Stimulated activated CD8-positive, alpha-beta memory T cell treated with anti-CD3 and anti-CD28 coated beads, Interleukin-4, amount 100 ng/mL, for 24 hours (primary cell): ENCODE results near the gene THRB.

Source experiments
- DNase-seq: peaks from one replicate; pipeline ENCODE4 v3.0.0-alpha.2; 2020; ENCODE audit warnings: low read depth

The THRB gene

DNA sequence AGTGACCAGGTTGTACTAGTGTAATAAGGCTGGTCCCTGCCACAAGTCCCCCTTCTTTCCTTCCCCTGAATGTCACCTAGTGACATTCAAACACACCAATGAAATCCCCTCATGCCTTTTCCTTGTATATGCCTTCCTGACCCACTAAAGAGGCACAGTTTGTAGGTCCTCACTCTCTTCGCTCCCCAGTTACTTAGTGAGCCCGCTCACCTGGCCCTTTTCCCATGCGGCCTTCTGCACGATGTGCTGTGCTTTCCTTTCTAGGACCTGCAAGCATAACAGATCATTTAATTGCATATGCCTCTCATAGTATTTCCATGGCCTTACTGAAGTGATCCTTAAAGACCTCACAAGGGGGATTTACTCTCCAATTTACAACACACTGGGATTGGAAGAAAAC is 146.3 kb downstream of the THRB start:
- DNase-seq, result no peak

DNA sequence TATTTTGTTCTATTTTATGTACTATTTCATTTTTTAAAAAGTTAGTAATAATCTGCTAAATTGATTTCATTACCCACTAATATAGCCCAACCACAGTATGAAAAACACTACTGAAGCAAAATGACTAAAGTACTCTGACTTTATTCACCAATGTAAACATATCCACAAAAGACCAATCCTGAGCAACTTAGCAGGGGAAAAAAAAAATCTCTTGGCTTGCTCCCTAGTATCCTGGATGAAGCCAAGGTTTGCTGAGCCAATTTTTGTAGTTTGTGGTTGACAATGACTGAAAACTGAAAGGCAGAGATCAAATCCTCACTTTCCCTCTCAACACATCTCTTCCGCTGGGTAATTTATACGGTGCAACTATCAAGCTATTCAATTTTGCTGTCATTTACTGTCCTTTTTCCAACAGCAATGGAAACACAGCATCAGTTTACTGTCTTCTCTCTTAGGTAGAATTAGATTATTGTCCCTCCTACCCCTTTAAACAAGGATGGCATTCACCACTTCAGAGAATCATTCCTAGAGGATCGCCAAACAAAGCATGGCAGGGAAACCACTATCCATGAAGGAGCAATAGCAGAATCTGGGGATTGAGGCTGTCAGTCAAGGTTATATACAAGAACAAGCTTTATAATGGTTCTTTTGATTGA is 149.7 kb downstream of the THRB start:
- no peak for DNase-seq

DNA sequence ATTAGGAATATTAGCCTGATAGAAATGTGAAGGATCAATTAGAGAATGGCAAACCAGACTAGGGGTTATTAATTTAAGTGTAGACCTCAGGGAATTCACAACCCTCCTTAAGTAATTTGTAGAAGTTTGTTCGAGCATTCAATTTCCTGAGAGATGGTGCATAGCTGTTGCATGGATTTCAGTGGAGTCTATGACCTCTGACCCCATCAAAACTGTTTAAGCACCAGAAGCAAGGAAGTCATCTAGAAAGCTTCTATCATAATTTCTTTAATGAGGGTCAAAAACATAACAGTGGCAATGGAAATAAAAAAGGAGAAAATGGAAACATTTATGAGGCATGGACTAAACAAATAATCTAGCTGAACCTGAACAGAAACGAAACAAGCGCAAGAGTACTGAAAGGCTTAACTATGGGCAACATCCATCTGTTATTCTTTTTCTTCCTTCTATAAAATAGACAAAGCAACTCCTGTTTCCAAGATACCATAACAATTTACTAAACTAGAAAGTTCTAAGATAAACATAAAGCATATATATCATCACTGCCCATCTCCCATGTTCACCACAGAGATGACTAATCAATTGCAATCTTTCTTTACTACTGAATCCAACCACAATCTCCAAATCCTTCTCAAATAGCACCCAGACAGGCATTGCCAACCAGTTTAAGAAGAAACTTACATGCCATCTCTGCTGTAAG is 151.4 kb downstream of the THRB start:
- DNase-seq, result no peak

DNA sequence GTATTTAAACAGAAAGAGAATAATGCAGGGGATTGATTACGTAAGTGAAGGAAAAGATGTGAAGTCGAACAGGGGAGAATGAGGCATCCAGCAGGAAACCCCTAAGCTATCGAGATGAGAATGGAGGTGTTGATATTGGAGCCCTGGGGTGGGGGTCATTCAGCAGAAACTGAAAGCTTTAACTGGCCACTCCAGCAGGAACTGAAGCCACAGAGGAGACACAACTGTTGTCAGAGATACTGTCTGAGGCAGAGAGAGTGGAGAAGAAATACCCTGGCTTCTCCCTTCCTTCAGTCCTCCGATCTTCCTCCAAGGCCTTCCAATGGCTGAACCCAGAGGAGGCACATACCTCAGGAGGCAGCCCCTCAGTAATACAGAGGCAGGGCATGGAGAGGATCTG is 152.4 kb downstream of the THRB start:
- no peak for DNase-seq

DNA sequence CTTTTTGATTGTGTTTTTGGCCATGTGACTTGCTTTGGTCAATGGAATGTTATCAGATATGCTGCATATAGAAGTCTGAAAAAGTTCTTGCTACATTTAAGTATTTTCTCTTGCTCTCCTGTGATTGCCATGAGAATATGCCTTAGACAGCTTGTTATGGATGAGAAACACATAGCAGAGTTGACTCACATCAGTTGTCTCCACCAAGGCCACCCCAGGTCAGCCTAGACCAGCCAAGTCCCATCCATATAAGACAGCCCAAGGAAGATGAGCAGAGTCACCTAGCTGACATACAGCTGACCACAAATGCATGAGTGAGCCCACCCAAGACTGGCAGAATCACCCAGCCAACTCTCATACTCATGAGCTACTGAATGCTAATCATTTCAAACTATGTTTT is 153.0 kb downstream of the THRB start:
- DNase-seq, result no peak

DNA sequence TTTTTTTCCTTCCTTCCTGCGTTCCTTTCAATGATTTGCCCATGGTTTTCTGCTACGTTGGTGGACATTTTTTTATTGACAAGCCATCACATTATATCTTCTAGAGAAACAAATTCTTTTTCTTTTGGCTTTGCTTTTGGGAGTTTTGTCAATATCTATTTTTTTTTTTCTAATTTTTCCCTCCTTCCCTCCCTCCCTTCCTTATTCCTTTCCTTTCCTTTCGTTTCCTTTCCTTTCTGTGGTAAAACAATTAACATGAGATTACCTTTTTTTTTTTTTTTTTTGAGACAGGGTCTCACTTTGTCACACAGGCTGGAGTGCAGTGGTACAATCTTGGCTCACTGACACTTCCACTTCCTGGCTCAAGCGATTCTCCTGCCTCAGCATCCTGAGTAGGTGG is 153.7 kb downstream of the THRB start:
- no peak for DNase-seq

DNA sequence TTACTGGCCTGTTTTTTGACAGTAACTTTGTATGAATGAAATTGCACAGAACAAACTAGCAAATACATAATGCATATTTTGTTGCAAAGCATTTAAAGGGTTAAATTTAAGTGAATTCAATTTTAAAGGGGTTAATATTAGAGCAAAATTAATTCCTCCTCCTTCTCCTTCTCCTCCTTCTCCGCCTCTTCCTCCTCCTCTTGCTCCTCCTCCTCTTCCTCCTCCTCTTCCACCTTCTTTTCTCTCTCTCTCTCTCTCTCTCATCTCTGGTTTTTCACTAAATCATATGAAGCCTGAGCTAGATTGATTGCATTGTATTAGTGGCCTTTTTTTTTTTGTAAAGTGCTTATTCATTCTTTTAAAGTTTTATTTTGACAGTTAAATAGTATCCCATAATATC is 154.5 kb downstream of the THRB start:
- DNase-seq, result no peak

DNA sequence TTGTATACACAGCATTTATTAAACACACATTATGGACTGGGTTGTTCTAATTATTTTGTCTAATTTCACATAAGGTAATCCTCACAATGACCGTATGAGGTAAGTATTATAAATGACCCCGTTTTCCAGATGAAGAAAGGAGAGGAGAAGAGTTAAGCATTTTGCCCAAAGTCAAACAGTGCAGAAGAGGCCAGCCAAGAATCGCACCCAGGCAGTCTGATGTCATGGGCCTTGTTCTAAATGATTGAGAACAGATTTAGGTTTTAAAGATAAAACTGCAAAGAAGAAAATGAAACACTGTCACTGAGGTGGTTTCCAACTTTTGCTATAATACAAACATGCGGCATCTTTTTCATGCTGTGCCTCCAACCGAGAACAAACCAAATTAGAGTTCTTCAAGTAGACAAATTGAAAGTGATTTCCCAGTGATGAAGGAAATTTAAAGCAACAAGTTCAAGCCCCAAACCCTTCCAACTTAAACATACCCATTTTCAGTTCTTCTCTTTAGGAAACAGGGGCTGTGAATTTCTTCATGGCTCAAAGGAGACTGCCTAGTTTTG is 155.3 kb downstream of the THRB start:
- no peak for DNase-seq

DNA sequence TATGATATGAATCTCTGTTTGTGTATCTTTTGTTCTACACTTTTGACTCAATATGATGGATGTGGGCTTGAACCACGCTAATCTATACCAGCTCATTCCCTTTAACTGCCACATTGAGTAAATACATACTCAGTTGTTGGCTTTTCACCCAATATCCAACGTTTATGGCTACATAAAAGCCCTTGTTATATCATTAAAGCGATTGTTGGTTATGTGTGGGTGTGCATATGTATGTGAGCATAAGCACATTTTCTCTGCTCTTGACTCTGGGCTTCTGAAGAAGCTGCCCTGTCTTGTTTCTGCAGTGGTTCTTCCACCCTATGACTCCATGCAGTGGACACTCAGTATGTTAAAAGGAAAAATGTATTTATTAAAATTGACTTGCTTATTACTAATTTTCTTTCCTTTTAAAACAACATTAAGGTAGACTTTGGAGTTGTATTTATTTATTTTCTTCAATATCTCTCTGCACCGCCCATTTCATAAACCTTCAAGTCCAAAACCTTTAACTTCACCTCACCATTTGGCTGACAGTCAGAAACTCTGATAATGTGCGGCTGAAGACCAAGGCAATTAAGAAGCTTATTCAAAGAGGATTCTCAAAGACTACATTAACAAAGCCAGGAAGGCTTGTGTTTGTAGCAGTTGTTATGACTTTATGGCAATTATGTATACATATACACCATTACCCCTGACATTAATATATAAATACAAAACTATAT is 156.1 kb downstream of the THRB start:
- DNase-seq, result no peak

DNA sequence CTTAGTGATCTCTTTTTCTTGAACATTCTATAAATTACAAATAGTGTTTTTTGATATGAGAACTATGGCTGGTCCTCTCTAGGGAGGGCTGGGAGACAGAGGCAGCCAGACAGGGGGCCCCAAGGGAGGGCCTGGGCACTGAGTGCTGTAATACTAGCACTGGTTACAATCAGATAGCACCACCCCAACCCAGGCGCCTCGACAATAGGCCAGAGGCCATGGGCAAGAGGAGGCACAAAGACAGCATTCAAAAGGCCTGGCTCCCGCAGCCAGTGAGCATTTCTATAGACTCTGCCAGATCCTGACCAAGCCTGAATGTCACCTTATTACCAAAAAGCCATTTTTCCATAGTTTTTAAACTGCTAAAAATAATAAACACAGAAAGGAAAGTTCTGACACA is 158.5 kb downstream of the THRB start:
- DNase-seq, result no peak

DNA sequence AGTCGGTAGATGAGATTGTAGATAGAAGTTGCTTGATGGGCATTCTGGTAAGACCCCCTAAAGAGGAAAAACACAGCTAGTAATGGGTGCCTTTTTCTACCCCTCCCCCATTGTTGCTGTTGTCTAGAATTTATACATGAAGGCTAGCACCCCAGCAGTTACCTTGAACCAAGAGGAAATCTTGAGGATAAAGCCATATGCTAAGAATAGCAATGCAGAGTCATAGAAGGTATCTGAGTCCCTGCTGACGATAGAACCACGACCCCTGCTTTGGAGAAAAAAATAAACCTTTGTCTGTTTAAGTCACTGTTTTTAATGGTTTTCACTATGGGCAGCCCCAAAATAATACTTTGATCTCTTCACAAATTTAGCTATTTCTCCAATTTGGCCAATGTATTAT is 162.6 kb downstream of the THRB start:
- no peak for DNase-seq

DNA sequence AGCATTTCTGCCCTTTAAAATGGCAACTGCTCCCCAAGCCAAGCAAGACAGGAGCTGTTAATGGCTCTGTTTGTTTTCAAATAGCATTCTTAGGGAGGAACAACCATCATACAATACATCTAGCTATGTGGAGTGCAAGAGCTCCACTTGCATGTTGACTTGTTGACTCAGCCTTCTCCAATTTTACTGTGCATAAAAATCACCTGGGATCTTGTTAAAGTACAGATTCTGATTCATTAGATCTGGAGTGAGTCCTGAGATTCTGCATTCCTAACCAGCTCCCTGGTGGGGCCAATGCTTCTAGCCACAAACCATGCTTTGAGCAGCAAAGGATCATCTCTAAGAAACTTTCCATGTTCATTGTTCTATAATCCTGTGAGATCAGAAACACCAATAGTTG is 171.4 kb downstream of the THRB start:
- no peak for DNase-seq

DNA sequence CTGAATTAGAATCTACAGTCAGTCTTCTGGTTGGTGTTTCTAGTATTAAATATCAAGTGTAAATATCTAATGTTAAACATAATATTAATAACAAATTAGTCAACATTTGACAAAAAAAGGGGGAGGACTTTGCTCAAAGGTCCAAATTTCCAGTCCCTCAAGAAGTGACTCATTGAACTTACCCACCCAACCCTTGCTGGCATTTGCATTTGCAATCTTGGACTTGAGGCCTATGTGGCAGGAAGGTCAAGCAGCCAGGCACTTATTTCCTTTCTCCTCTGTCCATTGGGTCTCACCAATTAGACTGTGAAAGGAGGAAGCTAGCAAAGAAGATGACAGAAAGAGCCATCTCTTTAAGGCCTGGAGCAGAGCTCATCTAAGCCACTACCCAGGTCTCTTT is 174.0 kb downstream of the THRB start:
- DNase-seq, result no peak

DNA sequence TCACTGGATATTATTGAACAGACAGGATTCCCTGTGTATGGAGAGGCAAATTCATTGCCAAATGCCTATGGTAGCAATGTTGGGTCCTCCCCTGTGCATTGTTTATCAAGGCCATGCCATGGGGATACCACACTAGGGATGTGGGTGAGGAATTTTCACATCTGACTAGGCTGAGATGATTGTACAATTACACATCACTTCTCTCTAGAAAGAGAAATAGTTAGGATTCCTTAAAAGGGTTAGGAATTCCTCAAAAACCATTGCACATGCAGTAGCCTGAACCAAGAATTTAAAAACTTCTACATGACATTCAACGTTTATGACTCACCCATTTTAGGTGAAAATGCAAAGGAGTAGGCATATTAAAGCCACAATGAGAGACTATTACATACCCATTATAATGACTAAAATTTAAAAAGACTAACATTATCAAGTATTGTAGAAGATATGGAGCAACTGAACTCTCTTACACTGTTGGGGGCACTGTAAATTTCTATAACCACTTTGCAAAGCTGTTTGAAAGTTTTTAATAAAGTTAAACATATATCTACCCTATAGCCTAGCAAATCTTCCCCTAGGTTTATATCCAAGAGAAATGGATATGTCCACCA is 175.9 kb downstream of the THRB start:
- DNase-seq, result no peak

DNA sequence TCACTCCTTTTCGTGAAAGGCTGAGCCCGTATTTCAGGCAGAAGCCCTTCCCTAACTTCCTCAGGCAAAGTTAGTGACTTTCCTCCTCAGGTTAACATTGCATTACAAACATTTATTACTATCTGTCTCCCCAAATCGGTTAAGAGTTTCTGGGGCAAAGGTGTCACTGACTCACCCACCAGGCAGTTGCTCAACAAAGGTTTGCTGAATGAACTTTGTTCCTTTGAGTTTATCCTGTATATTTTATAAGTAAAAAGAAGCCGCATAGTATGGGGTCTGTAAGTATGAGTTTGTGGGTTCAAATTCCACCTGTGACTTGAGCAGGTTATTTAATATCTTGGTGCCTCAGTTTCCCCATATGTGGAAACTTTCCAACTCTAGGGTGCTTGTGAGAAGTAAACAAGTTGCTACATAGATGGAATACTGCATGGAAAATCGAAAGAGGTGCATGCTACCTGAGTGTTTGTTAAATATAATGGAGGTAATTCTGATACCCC is 177.7 kb downstream of the THRB start:
- no peak for DNase-seq

DNA sequence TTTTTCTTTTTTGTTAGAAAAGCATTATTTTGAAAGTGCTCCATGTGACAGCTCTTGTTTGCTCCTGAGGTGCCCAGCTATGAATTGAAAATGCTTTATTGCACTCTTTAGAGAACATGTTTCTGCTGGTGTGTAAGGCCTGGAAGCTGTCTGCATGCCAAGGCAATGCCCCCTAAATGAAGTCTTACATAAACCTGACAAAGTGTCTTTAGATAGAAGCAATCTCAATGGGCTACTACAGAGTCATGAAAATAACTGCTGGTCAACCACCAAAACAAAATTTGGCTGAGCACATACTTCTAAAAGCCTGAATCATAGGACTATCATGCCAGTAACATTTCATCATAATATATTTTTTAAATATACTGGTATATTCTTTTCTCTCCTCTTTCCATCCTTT is 178.7 kb downstream of the THRB start:
- DNase-seq, result no peak

DNA sequence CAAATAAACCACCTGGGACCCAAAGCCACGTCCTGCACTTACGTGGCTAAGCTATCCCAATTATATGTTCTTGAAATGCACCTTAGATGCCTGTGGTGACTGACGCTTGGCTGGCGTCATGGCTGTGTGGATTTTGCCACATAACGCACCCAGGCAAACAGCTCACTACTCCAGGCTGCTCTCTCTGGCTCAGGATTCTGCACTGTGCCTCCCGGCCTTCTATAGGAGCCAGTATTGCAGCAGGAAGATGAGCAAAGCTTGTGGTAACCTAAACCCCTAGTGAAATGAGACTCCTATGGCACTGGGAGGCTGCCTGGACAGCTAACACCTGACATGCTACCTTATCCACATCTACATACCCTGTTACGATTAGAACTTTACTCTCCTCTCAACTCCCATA is 179.3 kb downstream of the THRB start:
- no peak for DNase-seq

DNA sequence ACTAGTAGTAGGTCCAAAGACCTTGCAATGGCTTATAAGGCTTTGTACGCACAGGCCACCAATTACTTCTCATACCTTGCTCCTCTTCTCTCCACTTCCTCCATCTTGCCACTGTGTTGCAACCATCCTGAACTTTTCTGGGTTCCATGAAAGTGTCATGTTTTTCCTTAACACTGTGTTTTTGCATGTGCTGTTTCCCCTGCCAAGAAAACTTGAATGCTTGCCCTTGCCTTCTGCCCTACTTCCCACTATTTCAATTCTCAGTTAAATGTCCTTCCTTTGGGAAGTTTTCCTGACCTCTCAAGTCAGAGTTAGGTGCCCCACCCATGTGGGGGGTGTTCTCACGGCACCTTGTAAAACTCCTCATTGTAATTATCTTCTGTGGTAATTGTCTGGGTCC is 182.8 kb downstream of the THRB start:
- DNase-seq, result no peak

DNA sequence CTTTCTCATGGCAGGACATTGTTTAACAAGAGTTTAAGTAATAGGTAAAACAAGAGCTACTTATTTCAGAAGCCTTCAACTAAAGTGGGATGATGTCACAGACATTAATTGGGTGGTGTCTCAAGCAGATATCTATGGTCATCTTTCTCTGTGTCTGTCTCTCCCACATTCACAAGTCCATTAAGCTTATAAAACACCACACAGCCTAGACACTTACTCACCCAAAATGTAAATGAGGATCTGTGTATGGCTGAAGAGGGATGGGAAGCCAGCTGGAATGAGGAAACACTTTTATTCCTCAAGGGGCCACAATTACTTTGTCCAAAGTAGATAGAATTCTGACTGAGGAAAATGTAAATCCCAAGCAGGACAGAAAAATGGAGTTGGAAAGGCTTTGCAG is 183.8 kb downstream of the THRB start:
- DNase-seq, result no peak

DNA sequence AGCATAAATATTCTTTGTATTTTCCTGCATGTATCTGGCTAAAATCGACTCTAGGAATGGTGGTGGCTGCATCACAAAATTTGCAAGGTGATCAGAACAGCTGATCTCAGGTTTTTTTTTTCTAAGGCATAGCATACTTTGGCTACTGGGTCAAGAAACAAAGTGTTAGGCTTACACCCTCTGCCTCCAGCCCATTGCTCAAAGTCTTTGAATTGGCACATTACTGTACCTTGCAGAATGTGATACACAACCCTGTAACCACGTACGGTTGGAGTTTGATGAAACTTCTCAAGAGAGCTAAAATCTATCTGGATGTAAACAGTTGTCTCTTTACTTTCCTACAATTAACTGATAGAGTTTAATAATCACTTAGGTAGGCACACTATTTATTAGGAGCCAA is 188.1 kb downstream of the THRB start:
- DNase-seq, result no peak

DNA sequence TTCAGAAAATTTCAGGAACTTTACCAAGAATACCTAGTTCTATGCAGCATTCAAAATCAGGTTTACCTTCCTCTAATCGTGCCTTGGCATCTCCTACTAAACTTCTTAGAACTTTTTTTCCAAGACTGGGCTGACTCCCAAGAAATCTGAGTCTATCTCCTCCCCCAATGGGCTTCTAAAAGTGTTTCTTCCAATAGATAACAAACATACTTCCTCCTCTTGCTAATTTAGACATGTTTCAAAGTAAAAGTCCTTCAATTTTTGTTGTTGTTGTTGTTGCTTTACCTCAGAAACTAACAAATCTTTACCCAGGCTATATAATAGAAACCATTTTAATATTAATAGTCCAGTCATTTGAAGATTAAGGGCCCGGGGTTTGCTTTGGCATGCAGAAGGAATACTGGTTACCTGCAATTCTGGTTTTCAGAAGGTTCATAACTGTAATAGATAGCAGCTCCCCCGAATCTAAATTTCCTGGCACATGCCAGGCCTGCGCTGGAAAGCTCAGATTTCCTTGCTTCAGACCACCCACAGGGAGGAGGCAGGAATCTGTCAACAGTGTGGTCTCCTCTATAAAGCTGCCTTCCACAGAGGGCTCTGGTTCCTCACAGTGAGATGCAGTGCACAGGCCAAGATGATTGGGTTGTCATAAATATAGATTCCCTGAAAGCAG is 188.7 kb downstream of the THRB start:
- no peak for DNase-seq
